ENCODE results near the gene ASB13.

The ASB13 gene

DNA sequence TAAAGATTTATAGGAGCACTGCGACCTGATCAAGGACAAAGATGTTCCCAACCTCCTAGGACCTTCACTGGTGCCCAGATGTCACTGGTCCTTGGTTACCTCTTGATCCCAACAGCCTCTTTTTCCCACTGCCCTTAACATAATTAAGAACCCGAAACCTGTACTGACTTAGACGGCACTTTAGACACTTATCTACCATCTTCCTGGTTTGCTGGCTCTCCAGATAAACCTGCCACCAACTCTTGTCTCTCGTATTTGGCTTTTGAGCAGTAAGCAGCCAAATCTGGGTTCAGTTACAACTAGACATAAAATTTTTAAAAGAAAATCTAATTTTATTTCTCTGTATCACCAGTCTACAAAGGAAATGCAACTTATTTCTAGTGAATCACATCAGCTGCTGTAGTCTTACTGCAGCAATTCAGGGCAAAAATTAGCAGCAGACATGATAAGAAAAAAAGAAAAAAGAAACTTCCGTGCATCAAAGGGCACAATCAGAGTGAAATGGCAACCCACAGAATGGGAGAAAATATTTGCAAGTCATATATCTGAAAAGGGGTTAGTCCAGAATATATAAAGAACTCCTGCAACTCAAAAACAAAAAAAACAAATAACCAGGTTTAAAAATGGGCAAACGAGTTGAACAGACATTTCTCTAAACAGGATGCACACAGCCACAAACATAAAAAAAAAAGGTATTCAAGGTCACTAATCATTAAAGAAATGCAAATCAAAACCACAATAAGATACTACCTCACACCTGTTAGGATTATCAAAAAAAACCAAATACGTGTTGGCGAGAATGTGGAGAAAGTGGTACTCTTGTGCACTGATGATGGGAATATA is 9.4 kb downstream of the ASB13 start:
- TF ChIP-seq, protein P1, sequence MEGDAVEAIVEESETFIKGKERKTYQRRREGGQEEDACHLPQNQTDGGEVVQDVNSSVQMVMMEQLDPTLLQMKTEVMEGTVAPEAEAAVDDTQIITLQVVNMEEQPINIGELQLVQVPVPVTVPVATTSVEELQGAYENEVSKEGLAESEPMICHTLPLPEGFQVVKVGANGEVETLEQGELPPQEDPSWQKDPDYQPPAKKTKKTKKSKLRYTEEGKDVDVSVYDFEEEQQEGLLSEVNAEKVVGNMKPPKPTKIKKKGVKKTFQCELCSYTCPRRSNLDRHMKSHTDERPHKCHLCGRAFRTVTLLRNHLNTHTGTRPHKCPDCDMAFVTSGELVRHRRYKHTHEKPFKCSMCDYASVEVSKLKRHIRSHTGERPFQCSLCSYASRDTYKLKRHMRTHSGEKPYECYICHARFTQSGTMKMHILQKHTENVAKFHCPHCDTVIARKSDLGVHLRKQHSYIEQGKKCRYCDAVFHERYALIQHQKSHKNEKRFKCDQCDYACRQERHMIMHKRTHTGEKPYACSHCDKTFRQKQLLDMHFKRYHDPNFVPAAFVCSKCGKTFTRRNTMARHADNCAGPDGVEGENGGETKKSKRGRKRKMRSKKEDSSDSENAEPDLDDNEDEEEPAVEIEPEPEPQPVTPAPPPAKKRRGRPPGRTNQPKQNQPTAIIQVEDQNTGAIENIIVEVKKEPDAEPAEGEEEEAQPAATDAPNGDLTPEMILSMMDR (IDR thresholded peaks at IDR 0.05; ENCODE audit: low read depth, low read length), result no peak
- H3K4me3 ChIP-seq (replicated peaks in 1 of 2; ENCODE audit: low read depth in 2 of 2, low read length in 2 of 2), result no peak overlapping the region
- no peak for DNase-seq (ENCODE audit: low read depth in 2 of 2)

GRCh38 chr10:5655121-5655520 is 11.3 kb downstream of the ASB13 start:
- TF ChIP-seq, protein P1 (IDR thresholded peaks at IDR 0.05; ENCODE audit: low read depth, low read length), result no peak
- DNase-seq (ENCODE audit: low read depth in 2 of 2), result no peak
- no peak overlapping the region for H3K4me3 ChIP-seq (replicated peaks in 1 of 2; ENCODE audit: low read depth in 2 of 2, low read length in 2 of 2)

GRCh38 chr10:5654218-5654755 is 12.1 kb downstream of the ASB13 start:
- H3K4me3 ChIP-seq (replicated peaks in 1 of 2; ENCODE audit: low read depth in 2 of 2, low read length in 2 of 2), result no peak overlapping the region
- no peak for DNase-seq (ENCODE audit: low read depth in 2 of 2)
- TF ChIP-seq, protein P1 (IDR thresholded peaks at IDR 0.05; ENCODE audit: low read depth, low read length), result no peak

GRCh38 chr10:5652746-5653145 is 13.6 kb downstream of the ASB13 start:
- H3K4me3 ChIP-seq (replicated peaks in 1 of 2; ENCODE audit: low read depth in 2 of 2, low read length in 2 of 2), result no peak overlapping the region
- TF ChIP-seq, protein P1 (IDR thresholded peaks at IDR 0.05; ENCODE audit: low read depth, low read length), result no peak
- DNase-seq (ENCODE audit: low read depth in 2 of 2), result no peak

DNA sequence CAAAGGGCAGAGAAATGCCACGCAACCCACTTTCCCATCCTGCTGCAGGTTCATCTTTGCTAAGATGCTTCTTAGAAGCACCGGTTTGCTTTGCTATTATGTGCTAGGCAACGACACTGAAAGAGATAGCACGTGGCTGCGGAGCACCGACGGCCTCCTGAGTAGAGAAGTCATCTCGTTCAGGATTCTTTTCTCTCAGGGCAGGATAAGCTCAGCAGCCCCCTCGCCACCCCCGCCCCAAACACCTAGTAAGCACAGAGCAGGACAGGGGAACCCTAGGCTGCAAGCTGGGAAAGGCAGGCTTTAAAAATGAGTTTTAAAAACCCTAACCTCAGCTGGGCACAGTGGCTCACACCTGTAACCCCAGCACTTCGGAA is 15.0 kb downstream of the ASB13 start:
- TF ChIP-seq, protein P1 (IDR thresholded peaks at IDR 0.05; ENCODE audit: low read depth, low read length), result no peak
- no peak for DNase-seq (ENCODE audit: low read depth in 2 of 2)
- no peak overlapping the region for H3K4me3 ChIP-seq (replicated peaks in 1 of 2; ENCODE audit: low read depth in 2 of 2, low read length in 2 of 2)

DNA sequence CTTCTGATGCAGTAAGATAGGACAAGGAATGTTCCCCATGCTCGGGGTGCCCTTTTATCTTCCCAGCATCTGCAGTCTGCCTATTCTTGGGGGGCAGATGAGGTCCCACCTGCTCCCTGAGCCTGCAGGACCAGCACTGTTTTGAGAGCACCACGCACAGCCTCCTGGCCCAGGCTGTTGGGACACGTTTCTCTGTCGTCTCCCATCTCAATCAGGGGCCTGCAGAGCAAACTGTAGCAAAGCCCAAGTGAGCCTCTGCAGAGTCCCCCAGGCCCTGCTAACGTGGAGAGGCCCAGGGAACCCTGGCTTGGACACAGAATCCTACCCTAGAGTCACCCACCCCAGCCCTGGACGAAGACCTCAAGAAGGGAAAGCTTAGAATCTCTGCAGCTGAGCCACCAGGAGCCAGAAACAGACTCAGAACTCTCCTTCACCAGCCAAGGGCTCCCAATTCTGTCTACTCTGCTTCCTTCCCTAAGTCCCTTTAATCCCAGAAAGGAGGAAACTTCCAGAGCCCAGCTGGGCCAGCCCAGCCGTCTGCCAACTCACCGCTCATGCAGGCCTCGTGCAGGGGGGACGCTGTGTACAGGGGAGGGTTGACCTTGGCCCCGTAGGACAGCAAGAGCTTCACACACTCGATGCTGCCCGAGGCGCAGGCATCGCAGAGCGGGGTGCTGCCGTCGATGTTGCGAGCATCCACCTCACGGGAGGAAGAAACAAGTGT is 15.6 kb downstream of the ASB13 start:
- DNase-seq (ENCODE audit: low read depth in 2 of 2), result no peak
- TF ChIP-seq, protein P1 (IDR thresholded peaks at IDR 0.05; ENCODE audit: low read depth, low read length), result no peak
- H3K4me3 ChIP-seq (replicated peaks in 1 of 2; ENCODE audit: low read depth in 2 of 2, low read length in 2 of 2), result no peak overlapping the region
